ENCODE measurements around the gene ST6GALNAC3.
"Not testable (repeated sequence)": the region's sequence is repeated elsewhere in the genome, so short reads cannot be mapped to it uniquely, and the experiment has no call there.

ST6GALNAC3 gene

GRCh38 chr1:76074321-76075187, at the start of gene ST6GALNAC3:
Gene ST6GALNAC3, plus strand, starts transcription at chr1:76074746.
- peak; percentile 68 for DNase-seq (ENCODE audit: low read depth)

- DNase-seq (ENCODE audit: low read depth): no peak
These were observed 47.2 kb upstream of the ST6GALNAC3 start for GRCh38 chr1:76027341-76027740.

- no peak for DNase-seq (ENCODE audit: low read depth)
These were observed 45.2 kb upstream of the ST6GALNAC3 start for GRCh38 chr1:76029331-76029730.

- DNase-seq (ENCODE audit: low read depth): no peak
These were observed 43.0 kb upstream of the ST6GALNAC3 start for GRCh38 chr1:76031496-76031895.

- DNase-seq (ENCODE audit: low read depth): no peak
These were observed 40.6 kb upstream of the ST6GALNAC3 start for GRCh38 chr1:76033800-76034475.

- no peak for DNase-seq (ENCODE audit: low read depth)
These were observed 39.5 kb upstream of the ST6GALNAC3 start for GRCh38 chr1:76035053-76035452.

- no peak for DNase-seq (ENCODE audit: low read depth)
These were observed 37.2 kb upstream of the ST6GALNAC3 start for GRCh38 chr1:76037324-76037723.

GRCh38 chr1:76038287-76039004, 36.1 kb upstream of the ST6GALNAC3 start:
- DNase-seq (ENCODE audit: low read depth): no peak

GRCh38 chr1:76046149-76046548, 28.4 kb upstream of the ST6GALNAC3 start:
- DNase-seq (ENCODE audit: low read depth): no peak

- no peak for DNase-seq (ENCODE audit: low read depth)
These were observed 26.3 kb upstream of the ST6GALNAC3 start for GRCh38 chr1:76048219-76048618.

- DNase-seq (ENCODE audit: low read depth): no peak
These were observed 25.6 kb upstream of the ST6GALNAC3 start for GRCh38 chr1:76048926-76049325.

- DNase-seq (ENCODE audit: low read depth): no peak
These were observed 25.0 kb upstream of the ST6GALNAC3 start for GRCh38 chr1:76049498-76049897.

- DNase-seq (ENCODE audit: low read depth): not testable (repeated sequence)
These were observed 24.5 kb upstream of the ST6GALNAC3 start for GRCh38 chr1:76050073-76050472.

GRCh38 chr1:76053021-76053420, 21.5 kb upstream of the ST6GALNAC3 start:
- no peak for DNase-seq (ENCODE audit: low read depth)

- no peak for DNase-seq (ENCODE audit: low read depth)
These were observed 20.2 kb upstream of the ST6GALNAC3 start for GRCh38 chr1:76054359-76054758.

- DNase-seq (ENCODE audit: low read depth): no peak
These were observed 18.6 kb upstream of the ST6GALNAC3 start for GRCh38 chr1:76055987-76056386.

GRCh38 chr1:76059451-76059850, 15.1 kb upstream of the ST6GALNAC3 start:
- DNase-seq (ENCODE audit: low read depth): no peak

- DNase-seq (ENCODE audit: low read depth): no peak
These were observed 9.3 kb upstream of the ST6GALNAC3 start for GRCh38 chr1:76065270-76065669.

- no peak for DNase-seq (ENCODE audit: low read depth)
These were observed 8.2 kb upstream of the ST6GALNAC3 start for GRCh38 chr1:76066394-76066793.

- no peak for DNase-seq (ENCODE audit: low read depth)
These were observed 6.0 kb upstream of the ST6GALNAC3 start for GRCh38 chr1:76068542-76068941.

- DNase-seq (ENCODE audit: low read depth): no peak
These were observed 5.5 kb upstream of the ST6GALNAC3 start for GRCh38 chr1:76068953-76069561.

GRCh38 chr1:76070538-76070937, 4.0 kb upstream of the ST6GALNAC3 start:
- DNase-seq (ENCODE audit: low read depth): no peak
